ENCODE data around the gene KCNQ4. TPM values are rescaled to one million over a fixed set of nuclear protein-coding genes. Genes with fewer than 3 reads are reported as not detected.

Gene KCNQ4
- total RNA-seq, 1 donor from 2014 or later: 0.85 TPM

DNA sequence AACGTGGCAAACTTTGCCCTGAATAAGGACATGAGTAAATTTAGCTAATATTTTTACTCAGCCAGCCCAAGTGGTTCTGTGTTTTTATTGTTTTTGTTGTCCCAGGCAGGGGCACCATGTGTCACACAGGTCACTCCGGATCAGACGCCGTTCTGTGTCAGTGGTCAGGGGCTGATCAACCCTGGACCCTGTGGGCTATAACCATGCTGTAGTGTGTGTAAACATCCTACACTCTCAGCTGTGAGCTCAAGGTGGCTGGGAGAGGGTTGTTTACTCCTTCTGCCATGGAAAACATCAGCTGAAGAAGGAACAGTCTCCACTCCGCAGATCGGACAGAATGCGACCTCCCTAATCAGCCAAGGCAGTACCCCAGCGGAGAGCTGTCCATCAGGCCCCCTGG lies 26.5 kb upstream of the KCNQ4 start:
- Mint-ChIP-seq H3K4me1 (ENCODE audit: unreplicated experiment) (peaks cover 4% of the 10 kb centered on the region), H3K27me3 (no peaks in the 10 kb centered on the region), H3K9me3 (no peaks in the 10 kb centered on the region), H3K27ac (no peak overlapping the region), H3K36me3 (peaks cover 35% of the 10 kb centered on the region), H3K4me3 (no peak overlapping the region)
- DNase-seq (ENCODE audit: extremely low spot score, unreplicated experiment): no peak
- TF ChIP-seq, protein P1, sequence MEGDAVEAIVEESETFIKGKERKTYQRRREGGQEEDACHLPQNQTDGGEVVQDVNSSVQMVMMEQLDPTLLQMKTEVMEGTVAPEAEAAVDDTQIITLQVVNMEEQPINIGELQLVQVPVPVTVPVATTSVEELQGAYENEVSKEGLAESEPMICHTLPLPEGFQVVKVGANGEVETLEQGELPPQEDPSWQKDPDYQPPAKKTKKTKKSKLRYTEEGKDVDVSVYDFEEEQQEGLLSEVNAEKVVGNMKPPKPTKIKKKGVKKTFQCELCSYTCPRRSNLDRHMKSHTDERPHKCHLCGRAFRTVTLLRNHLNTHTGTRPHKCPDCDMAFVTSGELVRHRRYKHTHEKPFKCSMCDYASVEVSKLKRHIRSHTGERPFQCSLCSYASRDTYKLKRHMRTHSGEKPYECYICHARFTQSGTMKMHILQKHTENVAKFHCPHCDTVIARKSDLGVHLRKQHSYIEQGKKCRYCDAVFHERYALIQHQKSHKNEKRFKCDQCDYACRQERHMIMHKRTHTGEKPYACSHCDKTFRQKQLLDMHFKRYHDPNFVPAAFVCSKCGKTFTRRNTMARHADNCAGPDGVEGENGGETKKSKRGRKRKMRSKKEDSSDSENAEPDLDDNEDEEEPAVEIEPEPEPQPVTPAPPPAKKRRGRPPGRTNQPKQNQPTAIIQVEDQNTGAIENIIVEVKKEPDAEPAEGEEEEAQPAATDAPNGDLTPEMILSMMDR (conservative IDR thresholded peaks at IDR 0.05): no peak

DNA sequence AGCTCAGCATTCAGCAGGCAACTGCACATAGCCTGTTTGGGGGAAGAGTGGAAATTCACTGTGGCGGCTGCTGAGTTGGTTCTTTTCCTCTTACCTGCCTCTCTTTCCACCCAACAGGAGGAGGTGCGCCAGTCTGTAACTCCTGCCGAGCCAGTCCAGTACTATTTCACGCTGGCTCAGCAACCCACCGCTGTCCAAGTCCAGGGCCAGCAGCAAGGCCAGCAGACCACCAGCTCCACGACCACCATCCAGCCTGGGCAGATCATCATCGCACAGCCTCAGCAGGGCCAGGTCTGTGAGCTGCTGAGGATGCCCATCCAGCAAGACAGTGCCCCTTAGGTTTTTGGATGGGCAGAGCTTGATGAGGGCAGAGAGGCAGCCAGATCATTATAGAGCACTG lies 25.6 kb upstream of the KCNQ4 start:
- TF ChIP-seq, protein P1 (conservative IDR thresholded peaks at IDR 0.05): no peak
- no peak for DNase-seq (ENCODE audit: extremely low spot score, unreplicated experiment)
- peaks cover 4% of the 10 kb centered on the region for H3K4me1 Mint-ChIP-seq (ENCODE audit: unreplicated experiment)
- no peak overlapping the region for H3K4me3 Mint-ChIP-seq
- H3K27me3 Mint-ChIP-seq: no peaks in the 10 kb centered on the region
- peaks cover 36% of the 10 kb centered on the region for H3K36me3 Mint-ChIP-seq
- H3K27ac Mint-ChIP-seq: no peak overlapping the region
- H3K9me3 Mint-ChIP-seq: no peaks in the 10 kb centered on the region

DNA sequence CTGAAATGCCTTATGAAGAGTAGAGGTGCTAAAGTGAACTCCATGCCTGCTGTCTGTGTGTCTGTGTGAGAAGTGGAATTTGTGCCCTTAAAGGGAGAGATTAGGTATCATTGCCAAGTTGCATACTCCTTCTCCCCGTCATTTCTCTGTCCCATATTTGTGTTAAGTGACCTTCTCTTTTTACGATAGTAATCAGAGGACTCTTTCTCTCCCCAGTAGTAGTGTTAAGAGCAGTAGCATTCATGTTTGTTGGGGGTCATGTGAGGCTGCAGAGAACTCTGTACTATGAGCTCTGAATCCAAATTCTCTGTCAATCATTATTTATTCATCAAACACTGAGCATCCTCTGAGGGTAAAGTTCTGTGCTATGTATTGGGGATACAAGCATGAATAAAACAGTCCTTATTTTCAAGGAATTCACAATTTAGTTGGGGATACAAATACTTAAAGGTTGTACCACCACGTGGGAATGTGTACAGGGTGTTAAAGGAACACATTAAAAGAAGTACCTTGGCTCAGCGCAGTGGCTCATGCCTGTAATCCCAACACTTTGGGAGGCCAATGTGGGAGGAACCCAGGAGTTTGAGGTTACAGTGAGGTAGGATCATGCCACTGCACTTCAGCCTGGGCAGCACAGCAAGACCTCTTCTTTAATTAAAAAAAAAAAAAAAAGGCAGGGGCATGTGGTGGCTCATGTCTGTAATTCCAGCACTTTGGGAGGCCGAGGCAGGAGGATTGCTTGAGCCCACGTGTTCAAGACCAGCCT lies 24.8 kb upstream of the KCNQ4 start:
- Mint-ChIP-seq H3K4me3 (no peak overlapping the region), H3K9me3 (no peaks in the 10 kb centered on the region), H3K4me1 (ENCODE audit: unreplicated experiment) (peaks cover 4% of the 10 kb centered on the region), H3K27me3 (no peaks in the 10 kb centered on the region), H3K27ac (no peak overlapping the region), H3K36me3 (peaks cover 32% of the 10 kb centered on the region)
- TF ChIP-seq, protein P1 (conservative IDR thresholded peaks at IDR 0.05): no peak
- no peak for DNase-seq (ENCODE audit: extremely low spot score, unreplicated experiment)

DNA sequence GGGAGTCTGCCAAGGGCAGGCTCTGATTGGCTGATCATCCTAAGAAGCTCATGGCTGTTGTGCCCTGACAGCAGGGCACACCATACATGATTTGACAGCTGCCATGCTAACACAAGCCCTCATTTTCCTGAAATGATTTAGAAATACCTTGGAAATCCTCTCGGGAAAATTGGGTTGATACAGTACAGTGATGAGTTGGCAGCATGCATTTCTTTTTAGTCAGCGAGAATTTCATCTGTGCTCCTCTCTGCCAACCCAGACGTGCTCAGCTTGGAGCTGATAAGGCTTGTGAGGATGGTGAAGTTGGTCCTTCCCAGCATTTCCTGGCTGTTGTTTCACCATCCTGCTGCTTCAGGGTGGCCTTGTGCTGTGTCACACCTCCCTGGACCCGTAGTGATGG lies 22.6 kb upstream of the KCNQ4 start:
- Mint-ChIP-seq H3K9me3 (no peaks in the 10 kb centered on the region), H3K27me3 (no peaks in the 10 kb centered on the region), H3K27ac (no peak overlapping the region), H3K36me3 (peaks cover 32% of the 10 kb centered on the region), H3K4me3 (no peak overlapping the region), H3K4me1 (ENCODE audit: unreplicated experiment) (peaks cover 4% of the 10 kb centered on the region)
- TF ChIP-seq, protein P1 (conservative IDR thresholded peaks at IDR 0.05): no peak
- DNase-seq (ENCODE audit: extremely low spot score, unreplicated experiment): no peak

DNA sequence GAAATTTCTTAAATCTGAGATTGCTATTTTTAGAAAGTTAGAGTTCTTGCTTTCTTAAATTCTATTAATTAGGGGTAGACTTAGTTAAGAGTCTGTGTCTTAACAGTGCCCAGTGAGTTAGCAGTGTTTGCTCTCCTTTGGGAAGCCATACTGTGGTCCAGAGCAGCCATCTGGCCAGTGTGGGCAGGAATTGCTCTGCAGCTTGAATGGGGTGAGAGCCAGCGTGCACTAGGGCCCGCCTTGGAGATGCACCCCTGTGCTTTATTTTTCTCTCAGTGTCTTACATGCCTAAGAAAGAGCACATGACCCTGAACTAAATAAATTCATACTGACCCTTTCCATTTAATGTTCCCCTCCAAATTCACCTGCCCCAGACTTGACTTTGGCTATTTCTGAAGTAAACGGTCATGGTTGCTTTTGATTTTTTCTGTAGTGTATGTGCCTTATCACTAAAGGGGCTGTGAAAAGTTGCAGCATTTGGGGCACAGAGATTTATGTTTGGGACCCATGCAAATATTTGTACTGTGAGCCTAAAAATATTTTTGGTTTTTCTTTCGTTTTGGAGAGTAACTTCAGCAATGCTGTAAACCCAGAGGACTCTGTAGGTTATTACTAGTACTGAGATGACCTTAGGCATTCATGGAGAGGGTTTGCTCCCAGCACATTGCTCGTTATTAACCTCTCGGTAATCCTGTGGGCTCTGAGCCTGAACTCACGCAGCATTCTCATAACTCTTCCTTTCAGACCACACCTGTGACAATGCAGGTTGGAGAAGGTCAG lies 21.3 kb upstream of the KCNQ4 start:
- no peaks in the 10 kb centered on the region for H3K27me3 Mint-ChIP-seq
- peaks cover 33% of the 10 kb centered on the region for H3K36me3 Mint-ChIP-seq
- no peaks in the 10 kb centered on the region for H3K9me3 Mint-ChIP-seq
- TF ChIP-seq, protein P1 (conservative IDR thresholded peaks at IDR 0.05): no peak
- no peaks in the 10 kb centered on the region for H3K4me1 Mint-ChIP-seq (ENCODE audit: unreplicated experiment)
- no peak overlapping the region for H3K4me3 Mint-ChIP-seq
- no peak for DNase-seq (ENCODE audit: extremely low spot score, unreplicated experiment)
- no peak overlapping the region for H3K27ac Mint-ChIP-seq
